ENCODE data around the gene SORCS1.

DNA sequence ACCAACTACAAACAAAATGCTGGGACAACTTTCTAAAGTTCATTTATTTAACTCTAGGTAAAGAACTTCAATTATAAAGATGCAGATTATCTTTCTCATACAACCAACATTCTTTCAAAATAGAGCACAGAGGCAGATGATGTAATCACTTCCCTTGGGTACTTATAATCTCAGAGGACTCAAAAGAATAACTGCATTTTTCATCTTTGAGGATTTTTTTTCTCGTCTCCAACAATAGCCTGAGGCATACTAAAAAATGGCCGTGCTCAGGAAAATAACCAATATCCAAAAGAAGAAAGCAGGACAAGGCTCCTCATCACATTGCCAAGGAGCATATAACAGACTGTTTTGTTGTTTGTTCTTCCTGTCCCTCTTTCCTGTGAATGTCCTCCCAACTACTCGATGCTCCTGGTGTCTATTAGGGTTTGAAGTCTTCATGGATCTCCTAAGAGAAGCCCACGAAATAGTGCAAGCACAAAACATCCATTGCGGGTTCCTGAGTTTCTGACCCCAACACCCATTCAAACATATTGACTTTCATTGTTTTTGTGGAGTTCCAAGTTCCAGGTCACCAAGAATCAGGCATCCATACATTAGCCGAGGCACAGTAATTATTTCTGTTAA is 182.9 kb downstream of the SORCS1 start:
- TF ChIP-seq, protein P1, sequence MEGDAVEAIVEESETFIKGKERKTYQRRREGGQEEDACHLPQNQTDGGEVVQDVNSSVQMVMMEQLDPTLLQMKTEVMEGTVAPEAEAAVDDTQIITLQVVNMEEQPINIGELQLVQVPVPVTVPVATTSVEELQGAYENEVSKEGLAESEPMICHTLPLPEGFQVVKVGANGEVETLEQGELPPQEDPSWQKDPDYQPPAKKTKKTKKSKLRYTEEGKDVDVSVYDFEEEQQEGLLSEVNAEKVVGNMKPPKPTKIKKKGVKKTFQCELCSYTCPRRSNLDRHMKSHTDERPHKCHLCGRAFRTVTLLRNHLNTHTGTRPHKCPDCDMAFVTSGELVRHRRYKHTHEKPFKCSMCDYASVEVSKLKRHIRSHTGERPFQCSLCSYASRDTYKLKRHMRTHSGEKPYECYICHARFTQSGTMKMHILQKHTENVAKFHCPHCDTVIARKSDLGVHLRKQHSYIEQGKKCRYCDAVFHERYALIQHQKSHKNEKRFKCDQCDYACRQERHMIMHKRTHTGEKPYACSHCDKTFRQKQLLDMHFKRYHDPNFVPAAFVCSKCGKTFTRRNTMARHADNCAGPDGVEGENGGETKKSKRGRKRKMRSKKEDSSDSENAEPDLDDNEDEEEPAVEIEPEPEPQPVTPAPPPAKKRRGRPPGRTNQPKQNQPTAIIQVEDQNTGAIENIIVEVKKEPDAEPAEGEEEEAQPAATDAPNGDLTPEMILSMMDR (IDR thresholded peaks at IDR 0.05): no peak
- no peak for TF ChIP-seq EZH2 (IDR thresholded peaks at IDR 0.05; ENCODE audit: borderline replicate concordance, insufficient read depth, low read depth, low read length, poor library complexity, severe bottlenecking)
